HG02678 (cell line): ENCODE data around the gene CDK5RAP3.

ENCODE experiments used
- ATAC-seq: cut with Tn5 transposase; IDR thresholded peaks from one replicate; pipeline ENCODE4 v1.9.1; 2021; ENCODE audit warnings: mild to moderate bottlenecking, moderate library complexity; ENCODE audit not compliant: unreplicated experiment

The CDK5RAP3 gene

GRCh38 chr17:47948706-47949196 lies 22.2 kb upstream of the CDK5RAP3 start:
- no peak for ATAC-seq

DNA sequence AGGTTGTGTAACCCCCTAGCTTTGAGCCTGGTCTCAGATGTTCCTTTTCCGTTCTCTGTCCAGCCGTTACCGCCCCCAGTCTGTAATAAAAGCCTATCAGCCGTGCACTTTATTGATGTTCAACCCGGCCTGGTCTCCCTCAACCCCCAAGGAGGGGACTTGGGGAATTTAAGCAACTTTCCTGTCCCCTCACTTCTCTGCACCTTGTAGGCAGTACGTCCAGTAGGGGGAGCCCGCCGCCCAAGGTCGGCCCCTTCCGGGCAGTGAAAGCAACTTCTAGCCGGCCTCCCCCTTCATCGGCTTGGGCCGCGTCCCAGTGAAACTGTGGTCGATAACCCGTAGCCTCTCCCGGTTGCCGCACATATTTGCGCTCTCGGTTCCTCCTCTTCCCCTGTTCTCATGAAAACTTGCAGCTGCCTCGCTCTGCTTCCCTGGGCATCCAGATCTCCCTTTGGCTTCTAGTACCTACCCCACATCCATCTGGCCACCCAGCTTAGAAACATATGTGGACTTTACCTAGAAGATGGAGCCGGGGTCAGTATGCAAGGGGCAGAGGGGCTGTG lies 21.6 kb upstream of the CDK5RAP3 start:
- no peak for ATAC-seq

DNA sequence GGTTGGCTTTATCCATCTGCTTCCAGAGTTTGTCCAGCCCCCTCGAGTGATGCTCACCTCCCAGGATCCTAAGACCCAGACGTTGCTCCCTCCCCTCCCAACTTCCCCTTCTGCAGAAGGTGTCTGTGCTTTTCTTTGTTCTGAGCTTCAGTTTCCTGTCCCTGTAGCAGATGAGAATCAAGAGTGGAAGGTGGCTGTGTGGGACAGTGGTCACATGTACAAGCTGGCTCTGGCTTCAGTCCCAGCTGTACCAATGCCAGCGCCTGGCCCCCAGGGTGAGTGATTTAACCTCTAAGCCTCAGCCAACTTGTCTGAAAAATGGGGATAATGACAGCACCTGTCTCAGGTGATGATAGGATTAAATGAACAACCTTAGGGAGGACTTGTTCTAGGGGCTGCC lies 21.0 kb upstream of the CDK5RAP3 start:
- ATAC-seq, result no peak

GRCh38 chr17:47950448-47950847 lies 20.5 kb upstream of the CDK5RAP3 start:
- no peak for ATAC-seq

DNA sequence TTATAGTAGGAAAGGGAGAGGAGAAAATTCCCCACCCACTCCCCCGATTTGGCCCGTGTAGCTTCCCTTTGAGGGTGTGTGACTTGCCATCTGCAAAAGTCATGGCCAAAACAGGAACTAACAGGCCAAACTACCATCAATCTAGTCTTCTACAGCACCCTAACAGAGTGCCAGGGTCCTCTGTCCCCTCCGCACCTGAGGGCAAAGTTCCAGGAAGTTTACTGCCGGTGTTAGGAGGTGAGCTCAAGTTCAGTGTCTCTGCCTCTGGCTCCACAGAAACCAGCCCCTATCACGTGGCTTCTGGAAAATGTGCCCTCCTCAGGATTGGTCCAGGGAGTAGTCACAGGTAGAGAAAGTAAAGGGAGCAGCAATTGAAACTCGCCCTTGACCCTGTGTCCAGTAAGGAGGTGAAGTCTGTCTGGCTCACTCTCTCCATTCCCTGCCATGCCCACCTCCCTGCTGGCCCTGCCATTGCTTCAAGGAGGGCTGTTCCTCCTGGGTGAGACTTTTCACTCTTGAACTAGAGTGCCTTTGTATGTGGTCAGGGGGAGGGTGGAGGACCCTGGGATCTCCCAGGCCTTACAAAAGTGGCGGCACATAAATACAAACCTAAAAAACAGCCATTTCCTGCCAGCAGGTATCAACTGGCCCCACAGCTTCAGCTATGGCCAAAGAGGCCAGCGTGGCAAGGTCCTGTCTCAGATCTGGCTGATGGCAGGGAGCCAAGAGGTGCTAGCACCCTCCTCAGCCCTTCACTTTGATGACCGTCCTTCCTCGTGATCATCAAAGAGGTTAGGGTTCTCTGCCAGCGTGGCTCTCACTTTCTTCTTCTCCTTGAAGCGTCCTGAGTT lies 18.5 kb upstream of the CDK5RAP3 start:
- no peak for ATAC-seq

- no peak for ATAC-seq
These were observed 17.0 kb upstream of the CDK5RAP3 start for GRCh38 chr17:47953909-47954308.

GRCh38 chr17:47955497-47956461 lies 15.1 kb upstream of the CDK5RAP3 start:
- ATAC-seq, result no peak

DNA sequence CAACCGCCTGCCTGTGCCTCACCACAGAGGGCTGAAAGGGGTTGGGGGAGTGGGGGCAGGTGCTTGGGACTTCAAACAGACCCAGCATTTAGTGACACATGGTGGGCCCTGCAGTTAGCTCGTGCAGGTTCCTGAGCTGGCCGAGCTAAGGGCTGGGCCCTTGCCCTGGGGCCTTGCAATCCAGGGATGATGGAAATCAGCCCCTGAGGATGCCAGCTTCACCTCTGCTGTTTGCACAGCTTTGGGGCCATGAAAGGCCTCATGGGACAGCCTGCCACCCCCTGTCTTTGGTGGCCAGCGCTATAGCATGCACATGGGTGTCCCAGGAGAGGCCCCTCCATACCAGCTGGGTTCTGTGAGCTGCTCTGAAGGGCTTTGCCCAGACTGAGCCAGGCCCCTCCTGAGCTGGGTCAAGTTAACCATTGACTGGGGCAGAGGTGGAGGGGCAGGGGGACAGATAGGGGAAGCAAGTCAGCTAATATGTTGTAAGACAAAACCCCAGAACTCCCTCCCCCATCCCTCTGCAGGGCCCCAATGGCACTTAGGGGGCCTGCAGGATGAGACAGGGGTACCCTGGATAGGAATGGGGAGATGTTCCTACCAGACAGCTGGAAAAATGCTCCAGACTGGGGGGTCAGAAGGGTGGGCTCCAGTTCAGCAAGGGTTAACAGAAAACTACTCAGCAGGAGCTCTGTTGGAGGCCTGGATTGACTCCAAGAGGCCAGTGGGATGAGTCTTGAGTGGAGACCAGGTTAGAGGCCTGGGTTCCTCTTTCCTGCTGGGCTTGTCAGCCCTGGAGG lies 13.9 kb upstream of the CDK5RAP3 start:
- no peak for ATAC-seq

- ATAC-seq, result no peak
These were observed 13.1 kb upstream of the CDK5RAP3 start, which contains the start of gene PRR15L for GRCh38 chr17:47957591-47958490. PRR15L (minus strand) TSS chr17:47957883; CDS start chr17:47953234, 4,649 bp downstream.

DNA sequence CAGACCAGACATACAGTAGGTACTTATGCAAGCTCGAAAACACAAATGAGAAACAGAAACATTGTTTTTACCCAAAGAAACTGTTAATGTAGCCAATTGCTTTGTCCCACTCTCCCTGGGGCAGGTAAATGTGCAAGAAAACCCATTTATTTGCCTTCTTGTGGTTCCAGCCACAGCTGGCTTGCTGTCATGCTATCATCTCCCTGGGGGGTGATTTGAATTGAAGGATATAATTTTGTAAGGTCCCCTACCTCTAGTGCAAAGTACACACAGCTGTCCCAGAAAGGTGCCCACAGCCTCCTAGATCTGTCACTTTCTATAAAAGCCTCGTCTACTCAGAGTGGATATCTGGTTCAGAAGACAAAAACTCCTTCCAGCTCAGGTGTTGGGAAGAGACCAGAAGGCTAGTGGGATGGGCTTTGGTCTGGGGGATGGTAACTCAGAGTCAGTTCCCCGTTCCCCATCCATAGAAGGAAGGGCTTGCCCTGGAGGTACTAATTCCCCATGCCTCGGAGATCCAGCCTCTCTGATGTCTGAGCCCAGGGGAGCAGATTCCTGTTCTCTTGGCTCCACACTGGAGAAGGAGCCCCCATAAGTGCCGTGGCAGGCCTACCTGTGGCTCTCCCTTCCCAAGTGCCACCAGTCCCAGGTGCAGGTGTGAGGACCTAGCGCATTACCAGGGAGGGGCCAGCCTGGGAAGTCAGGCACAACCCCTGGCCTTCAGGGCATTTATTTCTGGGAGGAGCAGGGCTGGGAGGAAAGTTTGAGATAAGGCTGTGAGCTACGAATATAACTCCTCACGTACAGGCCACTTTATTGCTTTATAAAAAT lies 10.9 kb upstream of the CDK5RAP3 start:
- ATAC-seq, result no peak

- no peak for ATAC-seq
These were observed 9.5 kb upstream of the CDK5RAP3 start for GRCh38 chr17:47961406-47961805.

- no peak for ATAC-seq
These were observed 8.0 kb upstream of the CDK5RAP3 start for GRCh38 chr17:47962901-47963300.

DNA sequence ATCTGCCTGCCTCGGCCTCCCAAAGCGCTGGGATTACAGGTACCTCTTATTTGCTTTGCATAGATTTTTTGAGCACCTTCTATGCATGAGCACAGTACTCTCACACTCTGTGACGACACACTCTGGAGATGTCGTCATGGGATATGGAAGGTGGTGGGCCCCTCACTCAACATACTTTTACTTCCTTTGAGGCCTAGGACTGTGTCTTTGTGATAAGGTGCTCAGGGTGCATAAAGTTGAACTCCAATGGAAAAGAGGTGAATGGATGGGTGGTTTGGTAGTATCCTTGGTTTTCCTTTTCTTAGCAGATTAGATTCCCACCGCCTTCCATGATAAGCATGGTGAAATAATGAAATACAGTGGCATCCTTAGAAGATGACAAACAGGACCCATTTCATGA lies 6.1 kb upstream of the CDK5RAP3 start:
- ATAC-seq, result no peak

DNA sequence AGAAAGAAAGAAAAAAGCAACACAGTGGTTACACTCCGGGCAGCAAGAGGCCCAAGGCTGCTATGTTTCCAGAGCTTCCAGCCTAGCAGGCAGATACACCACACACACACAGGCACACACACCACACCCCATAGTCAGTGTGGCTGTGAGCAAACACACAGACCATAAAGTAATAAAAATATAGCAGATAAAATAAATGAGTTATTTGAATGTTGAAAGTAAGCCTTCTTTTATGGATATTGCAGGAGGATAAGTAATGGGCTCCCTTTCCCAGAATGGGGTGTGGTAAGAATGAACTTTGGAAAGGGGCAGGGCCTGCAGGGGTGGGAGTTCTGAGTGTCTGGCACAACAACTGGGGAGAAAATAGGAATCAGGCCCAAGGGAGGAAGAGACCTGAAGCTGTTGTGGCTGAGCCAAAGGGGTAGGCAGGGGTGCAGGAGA lies 4.8 kb upstream of the CDK5RAP3 start:
- no peak for ATAC-seq

DNA sequence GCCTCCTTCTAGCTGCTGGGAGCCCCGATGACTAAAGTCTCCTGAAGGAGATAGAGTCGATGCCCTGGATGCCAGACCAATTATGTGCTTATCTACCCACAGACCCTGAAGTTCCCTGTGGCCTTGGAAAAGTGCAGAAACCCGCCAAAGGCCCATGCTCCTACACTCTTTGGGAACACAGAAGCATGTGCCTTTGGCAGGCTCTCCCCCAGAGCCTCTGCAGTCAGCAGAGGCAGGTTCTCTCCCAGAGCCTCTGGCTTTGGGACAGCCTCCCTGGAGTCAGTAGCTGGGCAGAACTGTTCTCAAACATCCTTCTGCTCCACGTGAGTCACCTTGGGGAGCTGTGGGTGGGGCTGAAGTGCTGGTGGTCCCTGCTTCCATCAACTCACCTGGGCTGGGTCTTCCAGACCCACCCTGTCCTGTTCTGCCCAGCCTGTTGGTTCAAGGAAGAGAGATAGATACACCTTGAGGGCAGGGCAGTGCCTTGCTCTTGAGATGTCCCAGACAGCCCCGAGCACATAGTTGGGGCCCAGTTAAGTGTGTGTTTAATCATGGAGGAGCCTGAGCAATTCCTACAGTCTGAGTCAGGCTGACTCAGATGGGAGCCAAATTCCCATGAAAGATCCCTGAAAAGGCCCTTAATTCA lies 3.2 kb upstream of the CDK5RAP3 start:
- no peak for ATAC-seq

DNA sequence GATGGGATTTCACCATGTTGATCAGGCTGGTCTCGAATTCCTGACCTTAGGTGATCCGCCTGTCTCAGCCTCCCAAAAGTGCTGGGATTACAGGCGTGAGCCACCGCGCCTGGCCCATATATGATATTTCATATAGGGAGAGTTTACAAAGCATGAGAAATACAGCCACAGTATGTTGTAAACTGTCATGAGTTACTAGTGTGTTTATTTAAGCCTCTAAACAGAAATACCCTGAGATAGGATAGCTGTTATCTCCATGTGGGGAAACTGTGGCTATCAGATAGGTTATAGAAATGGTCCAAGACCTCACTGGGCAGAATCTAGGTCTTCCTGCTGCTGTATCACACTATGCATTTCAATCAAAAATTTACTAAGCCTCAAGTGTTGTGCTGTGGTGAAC lies 2.1 kb upstream of the CDK5RAP3 start:
- no peak for ATAC-seq

GRCh38 chr17:47969930-47970724 lies 786 bp upstream of the CDK5RAP3 start:
- ATAC-seq, result no peak
